Astrocyte of the spinal cord (primary cell): ENCODE data around the gene SLC4A1AP.

Experiments used
- DNase-seq: peaks from one replicate; pipeline ENCODE4 v3.0.0; 2011; ENCODE audit warnings: low read depth, low spot score
- H3K4me3 ChIP-seq: 2 replicates; pipeline ENCODE4 v1.5.1; 2011; ENCODE audit warnings: low read depth, mild to moderate bottlenecking, low read length, moderate library complexity
- in situ Hi-C: cut with HindIII; loops from 2 replicates; pipeline ENCODE4 v1.10.0; 2017; ENCODE audit warnings: low sequenced_read_pairs
- TF ChIP-seq, protein P1 (sequence below): IDR thresholded peaks from 2 replicates; pipeline ENCODE4 v1.5.1; 2012; ENCODE audit warnings: low read depth, mild to moderate bottlenecking, low read length, inconsistent platforms

The SLC4A1AP gene

GRCh38 chr2:27741673-27742072 is 78.0 kb downstream of the SLC4A1AP start:
- DNase-seq = no peak
- in situ Hi-C loops = no loop called here
- TF ChIP-seq, protein P1, sequence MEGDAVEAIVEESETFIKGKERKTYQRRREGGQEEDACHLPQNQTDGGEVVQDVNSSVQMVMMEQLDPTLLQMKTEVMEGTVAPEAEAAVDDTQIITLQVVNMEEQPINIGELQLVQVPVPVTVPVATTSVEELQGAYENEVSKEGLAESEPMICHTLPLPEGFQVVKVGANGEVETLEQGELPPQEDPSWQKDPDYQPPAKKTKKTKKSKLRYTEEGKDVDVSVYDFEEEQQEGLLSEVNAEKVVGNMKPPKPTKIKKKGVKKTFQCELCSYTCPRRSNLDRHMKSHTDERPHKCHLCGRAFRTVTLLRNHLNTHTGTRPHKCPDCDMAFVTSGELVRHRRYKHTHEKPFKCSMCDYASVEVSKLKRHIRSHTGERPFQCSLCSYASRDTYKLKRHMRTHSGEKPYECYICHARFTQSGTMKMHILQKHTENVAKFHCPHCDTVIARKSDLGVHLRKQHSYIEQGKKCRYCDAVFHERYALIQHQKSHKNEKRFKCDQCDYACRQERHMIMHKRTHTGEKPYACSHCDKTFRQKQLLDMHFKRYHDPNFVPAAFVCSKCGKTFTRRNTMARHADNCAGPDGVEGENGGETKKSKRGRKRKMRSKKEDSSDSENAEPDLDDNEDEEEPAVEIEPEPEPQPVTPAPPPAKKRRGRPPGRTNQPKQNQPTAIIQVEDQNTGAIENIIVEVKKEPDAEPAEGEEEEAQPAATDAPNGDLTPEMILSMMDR = no peak
- H3K4me3 ChIP-seq = no peak overlapping the region

- no peak for DNase-seq
- no peak overlapping the region for H3K4me3 ChIP-seq
- in situ Hi-C loops = no loop called here
- TF ChIP-seq, protein P1 = no peak
Measured at GRCh38 chr2:27742571-27742970, 78.9 kb downstream of the SLC4A1AP start.
